ENCODE results near the gene RHBDF2.

The RHBDF2 gene

GRCh38 chr17:76452660-76453430, 48.4 kb downstream of the RHBDF2 start, which contains the start of gene UBE2O:
Gene UBE2O, minus strand, starts transcription at chr17:76453152. Its CDS starts 11 bp downstream, at chr17:76453141.
- peak; percentile 90 for DNase-seq

- no peak for DNase-seq
Observed at GRCh38 chr17:76452127-76452659, 49.0 kb downstream of the RHBDF2 start.

GRCh38 chr17:76451506-76451905, 49.7 kb downstream of the RHBDF2 start:
- DNase-seq: no peak

- no peak for DNase-seq
Observed at GRCh38 chr17:76449126-76449525, 52.1 kb downstream of the RHBDF2 start.

- DNase-seq: no peak
Observed at GRCh38 chr17:76447931-76448652, 53.1 kb downstream of the RHBDF2 start.

- no peak for DNase-seq
Observed at GRCh38 chr17:76446449-76447231, 54.6 kb downstream of the RHBDF2 start.

GRCh38 chr17:76445697-76446448, 55.4 kb downstream of the RHBDF2 start:
- no peak for DNase-seq

- no peak for DNase-seq
Observed at GRCh38 chr17:76444518-76445311, 56.5 kb downstream of the RHBDF2 start.

GRCh38 chr17:76442341-76443338, 58.6 kb downstream of the RHBDF2 start:
- DNase-seq: no peak

GRCh38 chr17:76441686-76442340, 59.4 kb downstream of the RHBDF2 start:
- DNase-seq: no peak

- DNase-seq: no peak
Observed at GRCh38 chr17:76440751-76441362, 60.4 kb downstream of the RHBDF2 start.

GRCh38 chr17:76439314-76439928, 61.8 kb downstream of the RHBDF2 start:
- DNase-seq: no peak

GRCh38 chr17:76438906-76439305, 62.3 kb downstream of the RHBDF2 start:
- DNase-seq: no peak

GRCh38 chr17:76437467-76438402, 63.5 kb downstream of the RHBDF2 start:
- DNase-seq: no peak

GRCh38 chr17:76435751-76436150, 65.5 kb downstream of the RHBDF2 start:
- no peak for DNase-seq

- DNase-seq: no peak
Observed at GRCh38 chr17:76434870-76435269, 66.4 kb downstream of the RHBDF2 start.

- no peak for DNase-seq
Observed at GRCh38 chr17:76433693-76434092, 67.5 kb downstream of the RHBDF2 start.
